CD4-positive, CD25-positive, alpha-beta regulatory T cell (primary cell): ENCODE data around the gene XRCC5. TPM values are rescaled to one million over a fixed set of nuclear protein-coding genes. Genes with fewer than 3 reads are reported as not detected.

ENCODE experiments used
- ATAC-seq, 2 donors: fragments of 150-1000 bp; cut with Tn5 transposase; one replicate each; pipeline ENCODE4 v1.10.0; 2021; ENCODE audit warnings: low read depth in 2 of 2, moderate number of reproducible peaks in 2 of 2, moderate library complexity in 1 of 2
- DNase-seq, 3 donors: peaks; one replicate each; pipeline versions ENCODE4 v3.0.0 to v3.0.0-alpha.2; 2012 to 2022; ENCODE audit warnings: mixed read lengths in 1 of 3
- H3K27ac ChIP-seq: one replicate; pipeline ENCODE4 v1.7.0; 2013; ENCODE audit warnings: mild to moderate bottlenecking, low read length; ENCODE audit not compliant: insufficient read depth, poor library complexity, severe bottlenecking
- H3K27me3 ChIP-seq: one replicate; pipeline ENCODE4 v1.7.0; 2013; ENCODE audit warnings: low read length; ENCODE audit not compliant: control insufficient read depth, insufficient read depth
- H3K36me3 ChIP-seq: one replicate; pipeline ENCODE4 v1.7.0; 2013; ENCODE audit warnings: mild to moderate bottlenecking, low read length, moderate library complexity; ENCODE audit not compliant: control insufficient read depth, insufficient read depth
- H3K4me1 ChIP-seq: 2 replicates; pipeline ENCODE4 v1.7.0; 2013; ENCODE audit warnings: mild to moderate bottlenecking, low read length; ENCODE audit not compliant: insufficient read depth, control insufficient read depth, poor library complexity, severe bottlenecking
- H3K4me3 ChIP-seq: one replicate; pipeline ENCODE4 v1.7.0; 2013; ENCODE audit warnings: low read depth, mild to moderate bottlenecking, low read length, moderate library complexity
- H3K9me3 ChIP-seq, 2 experiments: 1 replicate in 1 of 2; 2 replicates in 1 of 2; pipeline ENCODE4 v1.7.0; 2013; ENCODE audit warnings: low read length in 2 of 2, mild to moderate bottlenecking in 1 of 2, moderate library complexity in 1 of 2; ENCODE audit not compliant: control insufficient read depth in 2 of 2
- H3K27ac Mint-ChIP-seq, 3 donors: one replicate each; pipeline ENCODE4 v1.8.0; 2020 to 2022; ENCODE audit warnings: mild to moderate bottlenecking in 3 of 3, mixed read lengths in 3 of 3, moderate library complexity in 2 of 3
- H3K27me3 Mint-ChIP-seq: one replicate; pipeline ENCODE4 v1.8.0; 2022; ENCODE audit warnings: mild to moderate bottlenecking, mixed read lengths
- H3K36me3 Mint-ChIP-seq: one replicate; pipeline ENCODE4 v1.8.0; 2020; ENCODE audit warnings: mixed read lengths
- H3K4me1 Mint-ChIP-seq, 4 donors: one replicate each; pipeline ENCODE4 v1.8.0; 2020 to 2022; ENCODE audit warnings: mixed read lengths in 4 of 4, mild to moderate bottlenecking in 1 of 4
- H3K4me3 Mint-ChIP-seq, 4 donors: one replicate each; pipeline ENCODE4 v1.8.0; 2020 to 2022; ENCODE audit warnings: mild to moderate bottlenecking in 4 of 4, mixed read lengths in 4 of 4, moderate library complexity in 3 of 4
- H3K9me3 Mint-ChIP-seq, 7 donors: one replicate each; pipeline ENCODE4 v1.8.0; 2020 to 2022; ENCODE audit warnings: mixed read lengths in 7 of 7, mild to moderate bottlenecking in 3 of 7, moderate library complexity in 2 of 7
- polyA plus RNA-seq, 4 donors: library from polyadenylated mRNA; unstranded; fragments of 300-500 nt; fragmentation: Illumina TruSeq; gene quantifications; one replicate each; pipeline ENCODE4 v1.2.3, GENCODE V29; 2021
- total RNA-seq: library from RNA; stranded (reverse); gene quantifications from one replicate; pipeline ENCODE4 v1.2.3, GENCODE V29; 2022

XRCC5 gene
- total and polyA plus RNA-seq, 5 donors from 2014 or later: 178 to 336 (median 272) TPM

DNA sequence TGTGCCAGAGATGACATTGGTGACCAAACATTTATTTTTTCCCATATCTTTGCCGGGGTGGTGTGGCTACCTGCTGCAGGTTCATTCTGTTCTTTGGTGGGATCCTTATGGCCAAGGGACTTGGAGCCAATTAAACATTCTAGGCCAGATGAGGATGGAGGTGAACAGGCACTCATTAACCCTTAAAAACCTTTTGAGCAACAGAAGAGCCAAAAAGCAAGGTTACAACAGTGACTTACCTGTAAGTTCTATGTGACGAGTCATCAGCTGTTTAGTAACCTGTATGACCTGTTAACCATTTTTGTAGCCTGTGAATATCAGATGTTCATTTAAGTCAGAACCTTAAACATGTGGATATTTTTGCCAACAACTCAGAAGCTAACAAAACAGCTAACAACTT lies 105.6 kb downstream of the XRCC5 start:
- H3K27me3 ChIP-seq: no peaks in the 10 kb centered on the region
- H3K36me3 ChIP-seq: peaks cover 20% of the 10 kb centered on the region
- ATAC-seq: no peak
- no peak overlapping the region for H3K4me3 ChIP-seq
- no peak overlapping the region for H3K27ac Mint-ChIP-seq
- H3K9me3 ChIP-seq: no peaks in the 10 kb centered on the region
- H3K9me3 Mint-ChIP-seq: no peaks in the 10 kb centered on the region
- H3K27me3 Mint-ChIP-seq: no peaks in the 10 kb centered on the region
- H3K27ac ChIP-seq: no peak overlapping the region
- no peak overlapping the region for H3K4me3 Mint-ChIP-seq
- peaks cover 10 to 40% (median 28%) of the 10 kb centered on the region in 4 donors for H3K4me1 Mint-ChIP-seq
- peaks cover 17% of the 10 kb centered on the region for H3K36me3 Mint-ChIP-seq
- peaks cover 4% of the 10 kb centered on the region for H3K4me1 ChIP-seq
- DNase-seq: no peak

DNA sequence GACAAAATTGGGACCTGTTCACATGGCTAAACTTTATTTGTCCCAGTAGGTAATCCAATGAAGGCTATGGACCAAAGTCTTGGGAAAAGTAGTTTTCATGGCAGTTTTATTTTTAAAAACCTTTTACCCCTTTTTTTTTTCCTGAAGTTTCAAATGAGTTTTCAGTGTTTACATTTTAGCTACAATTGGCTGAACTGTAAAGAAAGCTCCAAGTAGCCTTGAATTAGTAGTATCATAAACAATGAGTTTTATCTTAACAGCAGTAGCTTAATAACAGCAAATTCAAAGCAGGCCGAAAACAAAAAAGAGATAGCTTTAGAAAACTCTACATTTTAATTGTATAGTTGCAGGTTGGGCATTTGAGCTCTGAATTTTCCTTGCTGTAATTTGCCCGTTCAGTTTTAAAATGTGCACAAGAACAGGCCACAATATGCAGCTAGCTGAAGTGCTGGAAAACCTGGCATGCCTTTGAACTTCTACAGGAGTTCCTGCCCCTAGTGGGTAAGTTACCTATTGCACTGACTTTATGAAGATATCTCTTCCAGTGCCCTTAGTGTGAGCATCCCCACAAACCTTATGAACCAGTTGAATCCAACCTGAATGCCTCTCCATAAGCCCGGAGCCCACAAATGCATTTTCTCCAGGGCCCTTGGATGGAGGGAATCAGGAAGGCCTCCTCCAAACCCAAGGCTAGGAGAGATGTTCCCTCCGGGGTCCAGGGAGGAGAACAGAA lies 106.7 kb downstream of the XRCC5 start:
- Histone ChIP-seq H3K4me1 (peaks cover 4% of the 10 kb centered on the region), H3K27ac (no peak overlapping the region), H3K4me3 (no peak overlapping the region), H3K9me3 (no peaks in the 10 kb centered on the region), H3K27me3 (no peaks in the 10 kb centered on the region), H3K36me3 (peaks cover 18% of the 10 kb centered on the region)
- peak in 1 of 3 donors; percentile 28 for DNase-seq
- H3K27me3 Mint-ChIP-seq: no peaks in the 10 kb centered on the region
- H3K9me3 Mint-ChIP-seq: no peaks in the 10 kb centered on the region
- H3K4me3 Mint-ChIP-seq: no peak overlapping the region
- ATAC-seq: no peak
- peaks cover 10 to 42% (median 23%) of the 10 kb centered on the region in 4 donors for H3K4me1 Mint-ChIP-seq
- peak overlapping the region in 1 of 3 donors; percentile 27 for H3K27ac Mint-ChIP-seq
- H3K36me3 Mint-ChIP-seq: peaks cover 22% of the 10 kb centered on the region

DNA sequence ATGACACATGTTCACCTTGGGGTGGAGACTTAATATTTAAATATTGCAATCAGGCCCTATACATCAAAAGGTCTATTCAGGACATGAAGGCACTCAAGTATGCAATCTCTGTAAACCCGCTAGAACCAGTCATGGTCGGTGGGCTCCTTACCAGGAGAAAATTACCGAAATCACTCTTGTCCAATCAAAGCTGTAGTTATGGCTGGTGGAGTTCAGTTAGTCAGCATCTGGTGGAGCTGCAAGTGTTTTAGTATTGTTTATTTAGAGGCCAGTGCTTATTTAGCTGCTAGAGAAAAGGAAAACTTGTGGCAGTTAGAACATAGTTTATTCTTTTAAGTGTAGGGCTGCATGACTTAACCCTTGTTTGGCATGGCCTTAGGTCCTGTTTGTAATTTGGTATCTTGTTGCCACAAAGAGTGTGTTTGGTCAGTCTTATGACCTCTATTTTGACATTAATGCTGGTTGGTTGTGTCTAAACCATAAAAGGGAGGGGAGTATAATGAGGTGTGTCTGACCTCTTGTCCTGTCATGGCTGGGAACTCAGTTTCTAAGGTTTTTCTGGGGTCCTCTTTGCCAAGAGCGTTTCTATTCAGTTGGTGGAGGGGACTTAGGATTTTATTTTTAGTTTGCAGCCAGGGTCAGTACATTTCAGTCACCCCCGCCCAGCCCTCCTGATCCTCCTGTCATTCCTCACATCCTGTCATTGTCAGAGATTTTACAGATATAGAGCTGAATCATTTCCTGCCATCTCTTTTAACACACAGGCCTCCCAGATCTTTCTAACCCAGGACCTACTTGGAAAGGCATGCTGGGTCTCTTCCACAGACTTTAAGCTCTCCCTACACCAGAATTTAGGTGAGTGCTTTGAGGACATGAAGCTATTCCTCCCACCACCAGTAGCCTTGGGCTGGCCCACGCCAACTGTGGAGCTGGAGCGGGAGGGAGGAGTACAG lies 108.1 kb downstream of the XRCC5 start:
- peaks cover 8% of the 10 kb centered on the region for H3K36me3 ChIP-seq

DNA sequence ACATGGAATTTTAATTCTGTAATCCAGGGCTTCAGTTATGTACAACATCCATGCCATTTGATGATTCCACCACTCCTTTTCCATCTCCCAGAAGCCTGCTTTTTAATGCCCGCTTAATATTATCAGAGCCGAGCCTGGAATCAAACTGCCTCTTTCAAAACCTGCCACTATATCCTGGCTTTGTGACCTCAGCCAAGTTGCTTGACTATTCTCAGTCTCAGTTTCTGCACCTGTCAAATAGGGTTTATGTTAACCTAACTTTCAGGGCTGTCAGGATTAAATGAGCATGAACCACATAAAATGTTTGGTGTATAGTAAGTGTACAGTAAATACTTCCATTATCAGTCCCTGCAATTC lies 108.7 kb downstream of the XRCC5 start:
- H3K27ac Mint-ChIP-seq: peak overlapping the region in 1 of 3 donors; percentile 51

More for the DNA sequence above, 108.1 kb downstream of the XRCC5 start:
- no peak for ATAC-seq
- H3K27me3 Mint-ChIP-seq: no peaks in the 10 kb centered on the region
- H3K4me1 Mint-ChIP-seq: peaks cover 4 to 35% (median 13%) of the 10 kb centered on the region in 4 donors
- H3K4me1 ChIP-seq: peaks cover 4% of the 10 kb centered on the region
- no peak overlapping the region for H3K27ac ChIP-seq
- no peak overlapping the region for H3K4me3 Mint-ChIP-seq
- no peaks in the 10 kb centered on the region for H3K9me3 ChIP-seq
- DNase-seq: peak in 1 of 3 donors; percentile 32
- H3K27ac Mint-ChIP-seq: peak overlapping the region in 2 of 3 donors; percentile 43 to 51
- H3K27me3 ChIP-seq: no peaks in the 10 kb centered on the region
- H3K9me3 Mint-ChIP-seq: no peaks in the 10 kb centered on the region
- H3K36me3 Mint-ChIP-seq: peaks cover 14% of the 10 kb centered on the region
- H3K4me3 ChIP-seq: no peak overlapping the region

DNA sequence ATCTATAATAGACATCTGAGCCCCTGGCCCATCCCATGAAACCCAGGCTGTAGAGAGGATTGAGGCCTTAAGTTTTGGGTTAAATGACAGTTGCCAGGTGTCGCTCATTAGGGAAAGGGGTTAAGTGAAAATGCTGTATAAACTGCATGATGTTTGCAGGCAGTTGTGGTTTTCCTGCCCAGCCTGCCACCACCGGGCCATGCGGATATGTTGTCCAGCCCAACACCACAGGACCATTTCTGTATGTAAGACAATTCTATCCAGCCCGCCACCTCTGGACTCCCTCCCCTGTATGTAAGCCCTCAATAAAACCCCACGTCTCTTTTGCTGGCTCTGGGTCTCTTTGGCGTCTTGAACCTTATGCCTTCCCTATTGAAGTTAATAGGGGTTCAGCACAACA lies 110.7 kb downstream of the XRCC5 start:
- no peak for DNase-seq
- Histone ChIP-seq H3K9me3 (no peaks in the 10 kb centered on the region), H3K4me3 (no peak overlapping the region), H3K4me1 (peaks cover 9% of the 10 kb centered on the region), H3K36me3 (peaks cover 4% of the 10 kb centered on the region), H3K27me3 (no peaks in the 10 kb centered on the region), H3K27ac (no peak overlapping the region)
- Mint-ChIP-seq H3K4me1 (peaks cover 9 to 38% (median 19%) of the 10 kb centered on the region in 4 donors), H3K9me3 (no peaks in the 10 kb centered on the region), H3K4me3 (no peak overlapping the region), H3K27ac (no peak overlapping the region), H3K27me3 (no peaks in the 10 kb centered on the region), H3K36me3 (peaks cover 9% of the 10 kb centered on the region)
- ATAC-seq: no peak

More for the DNA sequence above, 108.7 kb downstream of the XRCC5 start:
- H3K4me1 Mint-ChIP-seq: peaks cover 9 to 39% (median 16%) of the 10 kb centered on the region in 4 donors
- peaks cover 6% of the 10 kb centered on the region for H3K4me1 ChIP-seq
- no peak overlapping the region for H3K4me3 ChIP-seq
- no peak overlapping the region for H3K27ac ChIP-seq
- H3K9me3 Mint-ChIP-seq: no peaks in the 10 kb centered on the region
- H3K36me3 ChIP-seq: peaks cover 8% of the 10 kb centered on the region
- H3K27me3 ChIP-seq: no peaks in the 10 kb centered on the region
- peaks cover 12% of the 10 kb centered on the region for H3K36me3 Mint-ChIP-seq
- no peak overlapping the region for H3K4me3 Mint-ChIP-seq
- ATAC-seq: no peak
- DNase-seq: no peak
- H3K9me3 ChIP-seq: no peaks in the 10 kb centered on the region
- H3K27me3 Mint-ChIP-seq: no peaks in the 10 kb centered on the region

DNA sequence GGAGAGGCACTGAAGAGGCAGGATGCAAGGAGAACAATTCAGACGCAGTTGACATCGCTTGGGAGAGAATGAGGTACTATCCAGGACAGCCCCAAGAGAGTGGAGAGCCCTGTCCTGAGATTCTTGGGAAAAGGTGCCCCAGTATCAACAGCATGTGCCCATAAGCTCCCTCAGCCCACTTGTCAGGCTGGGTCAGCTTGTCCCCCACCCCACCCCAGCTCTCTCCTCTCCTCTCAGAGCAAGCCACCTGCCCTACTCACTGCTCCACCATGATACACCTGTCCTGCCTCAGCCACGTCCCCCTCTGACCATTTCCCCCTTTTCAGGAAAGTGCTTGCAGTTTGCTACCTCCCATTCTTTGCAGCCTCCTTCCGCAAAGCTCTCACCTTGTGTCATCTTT lies 111.8 kb downstream of the XRCC5 start:
- Mint-ChIP-seq H3K27ac (peak overlapping the region in 1 of 3 donors; percentile 42), H3K4me1 (peaks cover 9 to 38% (median 19%) of the 10 kb centered on the region in 4 donors)

DNA sequence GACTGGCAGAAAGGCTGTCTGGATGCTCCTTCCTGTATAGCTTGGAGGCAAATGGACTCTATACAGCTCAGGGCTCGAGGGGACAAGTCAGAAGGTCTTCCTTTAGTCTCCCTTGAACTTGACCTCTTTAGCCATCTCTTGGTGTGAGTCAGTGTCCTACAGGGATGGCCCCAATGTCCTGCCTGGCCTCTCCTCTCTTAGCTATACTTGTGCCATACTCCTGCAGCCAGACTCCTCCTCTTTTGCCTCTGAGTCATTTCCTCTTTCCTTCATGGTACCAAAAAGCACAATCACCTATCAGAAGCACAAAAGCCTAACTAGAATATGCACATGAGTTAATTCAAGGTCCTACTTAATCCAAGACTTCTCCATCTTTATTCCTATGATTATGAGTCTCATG lies 112.7 kb downstream of the XRCC5 start:
- Histone ChIP-seq H3K4me3 (no peak overlapping the region), H3K27ac (no peak overlapping the region), H3K9me3 (no peaks in the 10 kb centered on the region), H3K36me3 (peaks cover 4% of the 10 kb centered on the region), H3K4me1 (peaks cover 9% of the 10 kb centered on the region), H3K27me3 (no peaks in the 10 kb centered on the region)
- peaks cover 9 to 33% (median 18%) of the 10 kb centered on the region in 4 donors for H3K4me1 Mint-ChIP-seq
- H3K27me3 Mint-ChIP-seq: no peaks in the 10 kb centered on the region
- H3K36me3 Mint-ChIP-seq: peaks cover 9% of the 10 kb centered on the region
- no peak overlapping the region for H3K4me3 Mint-ChIP-seq
- H3K27ac Mint-ChIP-seq: peak overlapping the region in 2 of 3 donors; percentile 42 to 74
- peak in 1 of 2 donors; percentile 34 for ATAC-seq
- H3K9me3 Mint-ChIP-seq: no peaks in the 10 kb centered on the region
- peak in 1 of 3 donors; percentile 46 for DNase-seq

More for the DNA sequence above, 111.8 kb downstream of the XRCC5 start:
- H3K36me3 Mint-ChIP-seq: peaks cover 9% of the 10 kb centered on the region
- no peaks in the 10 kb centered on the region for H3K9me3 ChIP-seq
- H3K36me3 ChIP-seq: peaks cover 4% of the 10 kb centered on the region
- DNase-seq: no peak
- no peak for ATAC-seq
- H3K9me3 Mint-ChIP-seq: no peaks in the 10 kb centered on the region
- H3K27ac ChIP-seq: no peak overlapping the region
- no peak overlapping the region for H3K4me3 ChIP-seq
- H3K27me3 ChIP-seq: no peaks in the 10 kb centered on the region
- H3K27me3 Mint-ChIP-seq: no peaks in the 10 kb centered on the region
- no peak overlapping the region for H3K4me3 Mint-ChIP-seq
- peaks cover 9% of the 10 kb centered on the region for H3K4me1 ChIP-seq
